H1 (cell line): ENCODE measurements around the gene NDNF. TPM values are rescaled to one million over a fixed set of nuclear protein-coding genes. Genes with fewer than 3 reads are reported as not detected.

Source experiments
- CTCF ChIA-PET: fragments of 300-600 bp; sonication (Branson Sonifier 250); formaldehyde crosslinking; loops from one replicate; lab custom pipeline; 2021; ENCODE audit not compliant: partially characterized antibody; lab: Charles Lee
- POLR2A ChIA-PET: fragments of 300-600 bp; sonication (Branson Sonifier 250); formaldehyde crosslinking; loops from one replicate; lab custom pipeline; 2021; ENCODE audit warnings: inconsistent platforms; ENCODE audit not compliant: partially characterized antibody; lab: Charles Lee
- DNase-seq, 2 experiments: peaks; one replicate each; pipeline versions ENCODE4 v3.0.0 to v3.0.0-alpha.2; 2010 to 2022; ENCODE audit warnings: low spot score in 2 of 2, low read depth in 1 of 2, mixed read lengths in 1 of 2
- FAIRE-seq: peaks from 2 replicates; lab custom pipeline; 2011; peaks lifted over from hg19 to GRCh38; lab: Jason Lieb, UNC
- H2AFZ ChIP-seq: 2 replicates; pipeline ENCODE4 v1.8.1; 2012; ENCODE audit warnings: low read length, inconsistent platforms
- H2AK5ac ChIP-seq: 2 replicates; pipeline ENCODE4 v1.6.1; 2013; ENCODE audit warnings: low read depth, low read length
- H2BK120ac ChIP-seq: replicated peaks from 2 replicates; pipeline ENCODE3; 2013; ENCODE audit warnings: low read depth, low read length, inconsistent platforms
- H2BK12ac ChIP-seq: 2 replicates; pipeline ENCODE4 v1.6.1; 2013; ENCODE audit warnings: low read depth, low read length
- H2BK15ac ChIP-seq: 2 replicates; pipeline ENCODE4 v1.6.1; 2013; ENCODE audit warnings: low read length
- H2BK20ac ChIP-seq: 2 replicates; pipeline ENCODE4 v1.6.1; 2013; ENCODE audit warnings: low read length
- H2BK5ac ChIP-seq: 2 replicates; pipeline ENCODE4 v1.6.1; 2013; ENCODE audit warnings: low read depth, low read length
- H3K14ac ChIP-seq: 2 replicates; pipeline ENCODE4 v1.6.1; 2013; ENCODE audit warnings: inconsistent platforms; ENCODE audit not compliant: insufficient read length
- H3K18ac ChIP-seq: 2 replicates; pipeline ENCODE4 v1.6.1; 2013; ENCODE audit warnings: low read length; ENCODE audit errors: extremely low read depth
- H3K23ac ChIP-seq: 2 replicates; pipeline ENCODE4 v1.6.1; 2013; ENCODE audit warnings: inconsistent platforms; ENCODE audit not compliant: insufficient read length
- H3K23me2 ChIP-seq: 2 replicates; pipeline ENCODE4 v1.6.1; 2013; ENCODE audit warnings: low read depth, low read length
- H3K27ac ChIP-seq: 2 replicates; pipeline ENCODE4 v1.6.1; 2011; ENCODE audit warnings: low read depth, low read length, inconsistent platforms
- H3K27me3 ChIP-seq, 4 experiments: replicated peaks in 1 of 4; 1 replicate in 1 of 4; 2 replicates in 3 of 4; pipeline versions ENCODE4 v1.6.1 to v1.8.1; 2011 to 2013; ENCODE audit warnings: low read length in 3 of 4, mild to moderate bottlenecking in 3 of 4, inconsistent platforms in 2 of 4, mixed read lengths in 2 of 4, moderate library complexity in 1 of 4; ENCODE audit not compliant: control insufficient read depth in 3 of 4, insufficient read depth in 3 of 4; ENCODE audit errors: extremely low read depth in 1 of 4
- H3K36me3 ChIP-seq, 4 experiments: 2 replicates each; pipeline versions ENCODE4 v1.6.1 to v1.8.1; 2011 to 2013; ENCODE audit warnings: mild to moderate bottlenecking in 4 of 4, low read length in 3 of 4, moderate library complexity in 2 of 4, control low read depth in 1 of 4, inconsistent platforms in 1 of 4; ENCODE audit not compliant: insufficient read depth in 4 of 4, control insufficient read depth in 2 of 4
- H3K4ac ChIP-seq: replicated peaks from 2 replicates; pipeline ENCODE3; 2013; ENCODE audit warnings: low read length, low read depth, mixed read lengths, inconsistent platforms; ENCODE audit not compliant: insufficient read length
- H3K4me1 ChIP-seq, 4 experiments: replicated peaks in 1 of 4; 1 replicate in 1 of 4; 2 replicates in 3 of 4; pipeline versions ENCODE4 v1.6.1 to v1.8.1; 2011 to 2013; ENCODE audit warnings: low read length in 3 of 4, inconsistent platforms in 2 of 4, mixed read lengths in 1 of 4; ENCODE audit not compliant: insufficient read depth in 4 of 4, control insufficient read depth in 3 of 4
- H3K4me2 ChIP-seq, 2 experiments: 2 replicates each; pipeline versions ENCODE4 v1.6.1 to v1.8.1; 2011 to 2013; ENCODE audit warnings: low read depth in 2 of 2, low read length in 2 of 2, control low read depth in 1 of 2, inconsistent platforms in 1 of 2, mild to moderate bottlenecking in 1 of 2; ENCODE audit not compliant: insufficient read depth in 1 of 2
- H3K4me3 ChIP-seq, 4 experiments: fragments of 200-600, 300-600 bp in 1 of 4; sonication (generic), shearing (Covaris generic), sonication (Bioruptor Twin) in 1 of 4; 2 replicates each; pipeline versions ENCODE4 v1.5.1 to v1.8.1; 2011 to 2016; ENCODE audit warnings: low read length in 4 of 4, low read depth in 3 of 4, control low read depth in 2 of 4, inconsistent platforms in 2 of 4, mild to moderate bottlenecking in 2 of 4, mixed read lengths in 1 of 4, moderate library complexity in 1 of 4; ENCODE audit not compliant: insufficient read depth in 2 of 4; ENCODE audit errors: extremely low read depth in 1 of 4
- H3K56ac ChIP-seq: replicated peaks from 2 replicates; pipeline ENCODE3; 2013; ENCODE audit warnings: low read depth, mild to moderate bottlenecking, mixed read lengths, low read length, inconsistent platforms; ENCODE audit not compliant: insufficient read length
- H3K79me1 ChIP-seq: 2 replicates; pipeline ENCODE4 v1.6.1; 2013; ENCODE audit warnings: low read depth, low read length, control low read depth
- H3K79me2 ChIP-seq, 2 experiments: 2 replicates each; pipeline versions ENCODE4 v1.6.1 to v1.8.1; 2012 to 2013; ENCODE audit warnings: low read length in 2 of 2, mild to moderate bottlenecking in 2 of 2, inconsistent platforms in 1 of 2; ENCODE audit not compliant: insufficient read depth in 2 of 2, control insufficient read depth in 1 of 2
- H3K9ac ChIP-seq, 4 experiments: replicated peaks in 1 of 4; 1 replicate in 1 of 4; 2 replicates in 3 of 4; pipeline versions ENCODE4 v1.6.1 to v1.8.1; 2011 to 2013; ENCODE audit warnings: low read depth in 3 of 4, low read length in 3 of 4, control low read depth in 2 of 4, mild to moderate bottlenecking in 2 of 4, moderate library complexity in 2 of 4, inconsistent platforms in 1 of 4; ENCODE audit errors: extremely low read depth in 1 of 4
- H3K9me3 ChIP-seq, 2 experiments: 2 replicates each; pipeline versions ENCODE4 v1.6.1 to v1.8.1; 2012 to 2013; ENCODE audit warnings: mild to moderate bottlenecking in 2 of 2, moderate library complexity in 2 of 2, control low read depth in 1 of 2, inconsistent platforms in 1 of 2, low read depth in 1 of 2, low read length in 1 of 2, mixed read lengths in 1 of 2; ENCODE audit not compliant: insufficient read depth in 2 of 2
- H4K20me1 ChIP-seq, 2 experiments: replicated peaks in 1 of 2; 2 replicates each; pipeline versions ENCODE3 to v1.8.1; 2011 to 2013; ENCODE audit warnings: inconsistent platforms in 2 of 2, low read length in 2 of 2, mild to moderate bottlenecking in 1 of 2; ENCODE audit not compliant: insufficient read depth in 2 of 2, control insufficient read depth in 1 of 2
- H4K5ac ChIP-seq: 2 replicates; pipeline ENCODE4 v1.6.1; 2013; ENCODE audit warnings: low read length, low read depth, mixed read lengths, inconsistent platforms; ENCODE audit not compliant: insufficient read length
- H4K8ac ChIP-seq: 2 replicates; pipeline ENCODE4 v1.8.0; 2013; ENCODE audit warnings: mild to moderate bottlenecking, moderate library complexity, low read length, inconsistent platforms; ENCODE audit not compliant: insufficient read depth; ENCODE audit errors: extremely low read depth
- H4K91ac ChIP-seq: replicated peaks from 2 replicates; pipeline ENCODE3; 2013; ENCODE audit warnings: low read length, mixed read lengths, inconsistent platforms; ENCODE audit not compliant: insufficient read length
- BCL11A ChIP-seq, 2 experiments: IDR thresholded peaks; one replicate each; pipeline ENCODE4 v1.6.1; 2011; ENCODE audit warnings: low read depth in 2 of 2, low read length in 2 of 2, mild to moderate bottlenecking in 2 of 2
- CEBPB ChIP-seq: IDR thresholded peaks from 2 replicates; pipeline ENCODE4 v1.6.1; 2012; ENCODE audit warnings: low read depth, low read length
- FOSL1 ChIP-seq: IDR thresholded peaks from 2 replicates; pipeline ENCODE4 v1.6.1; 2011; ENCODE audit warnings: mild to moderate bottlenecking, low read depth, low read length, moderate library complexity; ENCODE audit not compliant: insufficient read depth
- NANOG ChIP-seq: IDR thresholded peaks from 2 replicates; pipeline ENCODE4 v1.6.1; 2011; ENCODE audit warnings: low read length, low read depth, mild to moderate bottlenecking, inconsistent platforms; ENCODE audit not compliant: insufficient read depth, poor library complexity, severe bottlenecking
- SP2 ChIP-seq: IDR thresholded peaks from 2 replicates; pipeline ENCODE4 v1.6.1; 2012; ENCODE audit warnings: mild to moderate bottlenecking, low read length, inconsistent platforms
- WGBS, 2 experiments: shearing (Covaris generic) in 1 of 2; methylation state at CpG; one replicate each; pipeline versions ENCODE4 v1.1.6 to v1.1.7; 2013 to 2015; ENCODE audit warnings: low lambda C conversion rate in 2 of 2, mixed read lengths in 2 of 2, inconsistent platforms in 1 of 2, low coverage in 1 of 2, missing lambda C conversion rate in 1 of 2; ENCODE audit not compliant: insufficient replicate concordance in 2 of 2, insufficient coverage in 1 of 2, insufficient read length in 1 of 2; ENCODE audit errors: extremely low coverage in 1 of 2, missing lambda C conversion rate in 1 of 2; 5-methylcytosine and 5-hydroxymethylcytosine counted together
- polyA plus RNA-seq, 7 experiments: library from polyadenylated mRNA; depleted of rRNA in 3 of 7; stranded (reverse) in 5 of 7; unstranded in 2 of 7; fragments of >200 nt in 5 of 7; fragments of 200-250 nt in 2 of 7; gene quantifications; 1 replicate in 5 of 7; 2 replicates in 1 of 7; 4 replicates in 1 of 7; pipeline versions ENCODE4 v1.2.1 to v1.2.3, GENCODE V29; 2011 to 2013; ENCODE audit warnings: missing spikeins in 2 of 7, mixed read lengths in 2 of 7
- total RNA-seq: library from RNA; stranded (reverse); fragmentation: NEBNext Ultra II Directional; extraction: Animal tissue kit (Norgen Biotek cat#: 25700); gene quantifications from 2 replicates; pipeline ENCODE4 v1.2.1, GENCODE V29; 2021

The NDNF gene
- total and polyA plus RNA-seq, 2 of the 8 experiments (the other 6 are each of a cell fraction or from before 2014, with no cell fraction given) = 0.70 to 1.6 TPM

DNA sequence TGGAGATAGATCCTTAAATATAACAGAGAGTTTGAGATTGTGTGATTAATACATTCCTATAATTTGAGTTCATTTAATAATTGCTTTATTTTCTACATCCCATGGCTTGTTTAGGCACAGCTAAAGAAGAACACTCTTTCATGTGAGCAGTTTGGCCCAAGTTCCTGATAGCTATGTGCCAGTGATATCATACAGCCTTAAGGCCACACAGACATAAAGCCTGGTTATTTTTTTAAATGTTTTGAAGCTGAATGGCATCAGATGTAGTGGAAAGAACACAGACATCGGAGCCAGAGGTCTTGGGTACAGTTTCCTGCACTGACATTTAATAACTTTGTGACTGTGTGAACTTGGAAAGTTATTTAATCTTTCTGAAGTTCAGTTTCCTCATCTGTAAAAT is 7.0 kb upstream of the NDNF start:
- H2BK20ac ChIP-seq = no peak overlapping the region
- no peak overlapping the region for H2AFZ ChIP-seq
- H3K23ac ChIP-seq = no peak overlapping the region
- H3K56ac ChIP-seq = no peak overlapping the region
- H3K27me3 ChIP-seq = peaks cover 0 to 2% (median 1%) of the 10 kb centered on the region in 4 experiments; a peak in 4 of 7 replicates
- no peak overlapping the region for H3K4me2 ChIP-seq
- no peaks in the 10 kb centered on the region for H3K4me1 ChIP-seq
- no peaks in the 10 kb centered on the region for H4K20me1 ChIP-seq
- no peaks in the 10 kb centered on the region for H3K79me1 ChIP-seq
- no peak overlapping the region for H3K4me3 ChIP-seq
- H3K18ac ChIP-seq = no peak overlapping the region
- ChIA-PET CTCF (interaction anchor here (0.8 kb wide), 1 partner anchor 228 kb away, joined by 4 read pairs; no protein-coding TSS in a partner anchor), POLR2A (no interaction called here)
- no peak overlapping the region for H3K14ac ChIP-seq
- H4K5ac ChIP-seq = no peak overlapping the region
- DNase-seq (no peak), FAIRE-seq (no peak)
- no peaks in the 10 kb centered on the region for H3K9me3 ChIP-seq
- no peak overlapping the region for H3K9ac ChIP-seq
- no peak overlapping the region for H2BK12ac ChIP-seq
- no peak overlapping the region for H4K8ac ChIP-seq
- no peak overlapping the region for H2BK120ac ChIP-seq
- H3K27ac ChIP-seq = no peak overlapping the region
- no peaks in the 10 kb centered on the region for H3K23me2 ChIP-seq
- no peak overlapping the region for H2BK5ac ChIP-seq
- no peak overlapping the region for H2AK5ac ChIP-seq
- TF ChIP-seq FOSL1 (no peak), SP2 (no peak), BCL11A (IDR thresholded peaks at IDR 0.05; ENCODE audit: low read depth in 2 of 2, low read length in 2 of 2) (no peak), NANOG (no peak), CEBPB (no peak)
- H2BK15ac ChIP-seq = no peak overlapping the region
- 89% methylated on average over 1 of the region's 1 CpG; no CpG with 5 or more reads in 1 of the 2 experiments for WGBS, 2 experiments
- H3K79me2 ChIP-seq = no peaks in the 10 kb centered on the region
- no peak overlapping the region for H4K91ac ChIP-seq
- H3K36me3 ChIP-seq = no peaks in the 10 kb centered on the region
- H3K4ac ChIP-seq = no peak overlapping the region
